ENCODE measurements around the gene NEK2. TPM values are rescaled to one million over a fixed set of nuclear protein-coding genes. Genes with fewer than 3 reads are reported as not detected.

The NEK2 gene
- polyA plus RNA-seq, 1 experiment, result 8.8 TPM

DNA sequence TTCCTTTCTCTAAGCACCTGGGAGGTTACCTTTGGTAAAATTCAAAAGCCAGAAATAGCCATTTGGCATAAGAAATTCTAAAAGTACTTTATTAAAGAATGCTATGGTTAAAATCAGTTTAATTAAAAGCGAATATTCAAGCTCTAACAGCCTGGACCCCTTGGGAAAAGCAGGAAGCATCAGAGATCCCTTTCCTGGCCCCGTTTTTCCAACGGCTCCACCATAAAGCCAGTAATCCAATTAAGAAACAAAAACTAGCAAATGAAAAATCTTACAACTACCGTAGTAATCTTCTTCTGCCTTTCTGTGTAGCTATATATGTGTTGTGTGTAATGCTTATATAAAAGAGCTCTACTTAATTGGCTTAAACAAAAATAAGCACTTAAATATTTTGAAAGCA is 33.5 kb upstream of the NEK2 start:
- TF ChIP-seq, protein P1, sequence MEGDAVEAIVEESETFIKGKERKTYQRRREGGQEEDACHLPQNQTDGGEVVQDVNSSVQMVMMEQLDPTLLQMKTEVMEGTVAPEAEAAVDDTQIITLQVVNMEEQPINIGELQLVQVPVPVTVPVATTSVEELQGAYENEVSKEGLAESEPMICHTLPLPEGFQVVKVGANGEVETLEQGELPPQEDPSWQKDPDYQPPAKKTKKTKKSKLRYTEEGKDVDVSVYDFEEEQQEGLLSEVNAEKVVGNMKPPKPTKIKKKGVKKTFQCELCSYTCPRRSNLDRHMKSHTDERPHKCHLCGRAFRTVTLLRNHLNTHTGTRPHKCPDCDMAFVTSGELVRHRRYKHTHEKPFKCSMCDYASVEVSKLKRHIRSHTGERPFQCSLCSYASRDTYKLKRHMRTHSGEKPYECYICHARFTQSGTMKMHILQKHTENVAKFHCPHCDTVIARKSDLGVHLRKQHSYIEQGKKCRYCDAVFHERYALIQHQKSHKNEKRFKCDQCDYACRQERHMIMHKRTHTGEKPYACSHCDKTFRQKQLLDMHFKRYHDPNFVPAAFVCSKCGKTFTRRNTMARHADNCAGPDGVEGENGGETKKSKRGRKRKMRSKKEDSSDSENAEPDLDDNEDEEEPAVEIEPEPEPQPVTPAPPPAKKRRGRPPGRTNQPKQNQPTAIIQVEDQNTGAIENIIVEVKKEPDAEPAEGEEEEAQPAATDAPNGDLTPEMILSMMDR (IDR thresholded peaks at IDR 0.05; ENCODE audit: low read depth, low read length), result no peak
- ChIA-PET CTCF (interaction anchor here (1.8 to 6.5 kb wide), 2 partner anchors 11 to 326 kb away, joined by 5 to 67 read pairs; partner anchors contain the start of genes DTL and INTS7), POLR2A (no interaction called here)
- H3K27ac ChIP-seq (ENCODE audit: low read depth, low read length), result no peak overlapping the region
- no peak overlapping the region for H3K4me3 ChIP-seq (ENCODE audit: low read depth, low read length)
- H3K27me3 ChIP-seq (ENCODE audit: control insufficient read depth, insufficient read depth, low read length), result no peaks in the 10 kb centered on the region
- H3K9me3 ChIP-seq (ENCODE audit: control insufficient read depth, insufficient read depth, low read length), result no peaks in the 10 kb centered on the region
- no peak for DNase-seq (ENCODE audit: low read depth, low spot score)

GRCh38 chr1:211708006-211708405 is 32.6 kb upstream of the NEK2 start:
- ChIA-PET POLR2A (no interaction called here), CTCF (interaction anchor here (1.8 to 6.5 kb wide), 2 partner anchors 10 to 327 kb away, joined by 5 to 67 read pairs; partner anchors contain the start of genes DTL and INTS7)
- H3K27me3 ChIP-seq (ENCODE audit: control insufficient read depth, insufficient read depth, low read length), result peaks cover 4% of the 10 kb centered on the region
- no peaks in the 10 kb centered on the region for H3K9me3 ChIP-seq (ENCODE audit: control insufficient read depth, insufficient read depth, low read length)
- no peak for DNase-seq (ENCODE audit: low read depth, low spot score)
- no peak overlapping the region for H3K4me3 ChIP-seq (ENCODE audit: low read depth, low read length)
- H3K27ac ChIP-seq (ENCODE audit: low read depth, low read length), result no peak overlapping the region
- TF ChIP-seq, protein P1 (IDR thresholded peaks at IDR 0.05; ENCODE audit: low read depth, low read length), result no peak

DNA sequence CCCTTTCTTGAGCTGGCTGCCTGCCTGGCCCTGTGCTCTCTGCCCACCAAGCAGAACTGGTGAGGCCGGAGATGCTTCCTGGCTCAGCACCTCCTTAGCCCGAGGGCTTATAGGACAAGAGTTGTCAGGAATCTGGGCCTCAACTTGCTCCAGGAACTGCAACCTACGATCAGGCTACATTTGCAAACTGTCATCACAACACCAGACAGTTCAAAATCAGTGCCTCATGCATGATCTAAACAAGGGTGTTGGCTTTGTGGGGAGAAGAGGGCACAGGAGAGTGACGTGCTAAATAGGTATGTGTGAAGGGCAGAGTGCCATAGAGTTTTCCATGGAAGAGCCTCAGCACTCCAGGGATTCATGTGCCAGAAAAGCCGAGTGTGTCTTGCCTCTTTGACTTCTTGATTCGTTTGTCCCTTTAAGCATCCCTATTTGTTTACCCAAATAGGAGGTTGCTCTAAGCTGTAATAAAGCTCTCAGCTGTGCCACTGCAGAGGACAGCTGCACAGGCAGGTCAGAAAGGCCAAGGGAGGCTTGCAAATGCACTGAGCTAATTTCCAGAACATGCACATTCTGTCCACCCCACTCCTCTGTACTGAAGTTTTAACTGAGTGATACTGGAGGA is 30.2 kb upstream of the NEK2 start:
- TF ChIP-seq, protein P1 (IDR thresholded peaks at IDR 0.05; ENCODE audit: low read depth, low read length), result no peak
- CTCF ChIA-PET, result interaction anchor here (1.9 kb wide), 1 partner anchor 330 kb away, joined by 6 read pairs; the partner anchor contains the start of genes DTL and INTS7
- Histone ChIP-seq H3K9me3 (ENCODE audit: control insufficient read depth, insufficient read depth, low read length) (no peaks in the 10 kb centered on the region), H3K27ac (ENCODE audit: low read depth, low read length) (no peak overlapping the region), H3K27me3 (ENCODE audit: control insufficient read depth, insufficient read depth, low read length) (peaks cover 17% of the 10 kb centered on the region), H3K4me3 (ENCODE audit: low read depth, low read length) (no peak overlapping the region)
- no peak for DNase-seq (ENCODE audit: low read depth, low spot score)
- POLR2A ChIA-PET, result no interaction called here

GRCh38 chr1:211704543-211704942 is 29.1 kb upstream of the NEK2 start:
- peaks cover 18% of the 10 kb centered on the region for H3K27me3 ChIP-seq (ENCODE audit: control insufficient read depth, insufficient read depth, low read length)
- no peak for DNase-seq (ENCODE audit: low read depth, low spot score)
- no peaks in the 10 kb centered on the region for H3K9me3 ChIP-seq (ENCODE audit: control insufficient read depth, insufficient read depth, low read length)
- no peak overlapping the region for H3K4me3 ChIP-seq (ENCODE audit: low read depth, low read length)
- POLR2A ChIA-PET, result no interaction called here
- TF ChIP-seq, protein P1 (IDR thresholded peaks at IDR 0.05; ENCODE audit: low read depth, low read length), result no peak
- H3K27ac ChIP-seq (ENCODE audit: low read depth, low read length), result no peak overlapping the region
- CTCF ChIA-PET, result interaction anchor here (0.6 to 1.9 kb wide), 2 partner anchors 24 to 331 kb away, joined by 3 to 6 read pairs; partner anchors contain the start of genes DTL and INTS7

GRCh38 chr1:211703812-211704537 is 28.6 kb upstream of the NEK2 start:
- Histone ChIP-seq H3K4me3 (ENCODE audit: low read depth, low read length) (no peak overlapping the region), H3K27me3 (ENCODE audit: control insufficient read depth, insufficient read depth, low read length) (peaks cover 23% of the 10 kb centered on the region), H3K27ac (ENCODE audit: low read depth, low read length) (no peak overlapping the region), H3K9me3 (ENCODE audit: control insufficient read depth, insufficient read depth, low read length) (no peaks in the 10 kb centered on the region)
- TF ChIP-seq, protein P1 (IDR thresholded peaks at IDR 0.05; ENCODE audit: low read depth, low read length), result no peak
- ChIA-PET CTCF (interaction anchor here (0.7 kb wide), 1 partner anchor 180 kb away, joined by 3 read pairs; no protein-coding TSS in a partner anchor), POLR2A (no interaction called here)
- DNase-seq (ENCODE audit: low read depth, low spot score), result no peak

Measured in AG04450 (cell line).